ENCODE results near the gene TFDP2.
"Not testable (repeated sequence)": the region's sequence is repeated elsewhere in the genome, so short reads cannot be mapped to it uniquely, and the experiment has no call there.

The TFDP2 gene

GRCh38 chr3:142077859-142078500 is 71.4 kb downstream of the TFDP2 start:
- CTCF ChIA-PET = no interaction called here
- DNase-seq (ENCODE audit: low spot score) = no peak
- POLR2A ChIA-PET (ENCODE audit: low non-redundant PET) = no interaction called here
- TF ChIP-seq CTCF (conservative IDR thresholded peaks at IDR 0.05; ENCODE audit: low read depth) = no peak
- H3K27ac ChIP-seq = no peak overlapping the region

GRCh38 chr3:142077155-142077858 is 72.0 kb downstream of the TFDP2 start:
- no peak overlapping the region for H3K27ac ChIP-seq
- CTCF ChIA-PET = interaction anchor here (0.6 kb wide), 1 partner anchor 382 kb away, joined by 4 read pairs; no protein-coding TSS in a partner anchor
- no peak for DNase-seq (ENCODE audit: low spot score)
- POLR2A ChIA-PET (ENCODE audit: low non-redundant PET) = no interaction called here
- TF ChIP-seq CTCF (conservative IDR thresholded peaks at IDR 0.05; ENCODE audit: low read depth) = no peak

GRCh38 chr3:142075656-142076055 is 73.7 kb downstream of the TFDP2 start:
- POLR2A ChIA-PET (ENCODE audit: low non-redundant PET); H3K27ac ChIP-seq; DNase-seq (ENCODE audit: low spot score): not testable (repeated sequence)
- CTCF ChIA-PET = interaction anchor here (0.6 kb wide), 1 partner anchor 64 kb away, joined by 4 read pairs; no protein-coding TSS in a partner anchor

DNA sequence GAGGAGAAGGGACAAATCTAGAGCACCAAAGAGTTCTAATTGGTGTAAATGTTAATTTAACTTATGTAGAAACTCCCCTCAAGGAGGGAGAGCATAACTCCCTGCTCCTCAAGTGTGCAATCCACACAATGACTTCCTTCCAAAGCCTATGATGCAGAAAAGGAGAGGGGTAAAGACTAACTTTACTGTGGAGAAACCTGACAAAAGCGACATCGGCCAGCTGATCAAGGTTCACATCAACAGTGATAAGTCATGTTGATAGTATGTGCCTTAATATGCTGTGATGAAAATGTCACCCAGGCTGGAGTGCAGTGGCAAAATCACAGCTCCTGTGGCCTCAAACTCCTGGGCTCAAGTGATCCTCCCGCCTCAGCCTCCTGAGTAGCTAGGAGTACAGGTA is 76.5 kb downstream of the TFDP2 start:
- H3K27ac ChIP-seq = no peak overlapping the region
- ChIA-PET POLR2A (ENCODE audit: low non-redundant PET) (no interaction called here), CTCF (no interaction called here)
- DNase-seq (ENCODE audit: low spot score) = no peak
- no peak for TF ChIP-seq CTCF (conservative IDR thresholded peaks at IDR 0.05; ENCODE audit: low read depth)

DNA sequence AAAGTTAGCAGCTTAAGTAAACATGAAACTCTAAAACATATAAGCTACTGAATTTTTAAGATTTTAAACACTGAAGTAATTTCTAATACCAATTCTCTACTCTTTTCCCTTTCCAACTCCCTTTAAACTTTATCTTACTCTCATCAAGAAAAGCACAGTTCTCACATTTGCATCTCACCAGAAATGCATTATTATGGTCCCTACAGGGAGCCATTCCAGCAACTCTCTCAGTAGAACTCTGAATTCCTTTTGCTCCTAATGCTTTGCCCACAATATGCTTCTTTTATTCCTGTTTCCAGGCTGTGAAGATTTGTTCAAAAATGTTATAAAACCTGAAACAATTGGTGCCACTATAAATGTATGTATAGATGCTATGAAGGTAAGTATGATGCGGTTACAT is 83.4 kb downstream of the TFDP2 start:
- TF ChIP-seq CTCF (conservative IDR thresholded peaks at IDR 0.05; ENCODE audit: low read depth) = no peak
- H3K27ac ChIP-seq = no peak overlapping the region
- no peak for DNase-seq (ENCODE audit: low spot score)
- ChIA-PET POLR2A (ENCODE audit: low non-redundant PET) (no interaction called here), CTCF (no interaction called here)

- CTCF ChIA-PET = no interaction called here
- POLR2A ChIA-PET (ENCODE audit: low non-redundant PET) = no interaction called here
- DNase-seq (ENCODE audit: low spot score) = no peak
- no peak for TF ChIP-seq CTCF (conservative IDR thresholded peaks at IDR 0.05; ENCODE audit: low read depth)
- no peak overlapping the region for H3K27ac ChIP-seq
These were observed 84.0 kb downstream of the TFDP2 start for GRCh38 chr3:142065344-142065743.

- POLR2A ChIA-PET (ENCODE audit: low non-redundant PET) = no interaction called here
- CTCF ChIA-PET = no interaction called here
- DNase-seq (ENCODE audit: low spot score) = no peak
- H3K27ac ChIP-seq = no peak overlapping the region
- TF ChIP-seq CTCF (conservative IDR thresholded peaks at IDR 0.05; ENCODE audit: low read depth) = no peak
These were observed 84.9 kb downstream of the TFDP2 start for GRCh38 chr3:142064454-142064853.

Measured in RWPE1 (cell line).